ENCODE measurements around the gene MAST2.

DNA sequence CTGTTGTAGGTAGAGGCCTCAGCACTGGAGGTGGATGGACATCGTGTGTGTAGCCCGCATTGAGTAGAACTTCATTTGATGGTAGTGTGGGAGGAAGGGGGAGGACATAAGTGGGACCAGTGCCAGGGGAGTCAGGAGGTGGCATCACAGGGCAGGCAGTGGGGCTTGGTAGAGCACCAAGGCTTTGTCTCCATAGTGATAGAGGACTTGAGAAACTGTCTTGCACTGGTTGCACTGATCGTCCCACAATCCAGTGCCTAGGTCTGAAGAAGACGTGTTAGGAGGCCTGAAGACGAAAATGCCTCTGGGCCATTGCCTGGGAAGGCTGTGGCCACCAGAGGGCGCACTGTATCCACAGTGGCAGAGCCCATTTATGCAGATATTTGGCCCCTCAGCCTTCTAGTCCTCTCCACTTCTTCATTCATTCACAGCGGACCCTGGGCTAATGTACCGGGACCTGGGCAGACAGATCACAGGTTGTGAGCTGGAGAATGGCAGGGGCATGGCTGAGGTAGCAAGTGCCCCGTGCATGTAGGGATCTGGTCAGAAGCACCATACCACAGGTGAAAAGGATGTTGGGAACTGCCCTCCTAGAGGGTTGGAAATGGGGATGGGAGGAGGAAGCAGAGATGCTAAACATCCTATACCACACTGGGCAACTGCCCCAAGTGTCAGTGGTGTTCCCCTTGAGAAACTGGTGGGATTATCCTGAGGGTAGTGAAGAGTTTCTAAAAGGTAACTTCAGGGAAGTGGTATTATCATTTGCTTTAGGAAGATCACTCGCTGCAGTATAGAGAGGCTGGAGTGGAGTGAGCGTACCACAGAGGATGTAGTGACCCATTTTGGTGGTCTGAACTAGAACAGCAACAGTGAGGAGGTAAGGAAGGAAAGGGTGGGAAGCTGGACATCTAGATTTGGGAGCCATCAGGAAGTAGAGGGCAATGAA is 233.8 kb downstream of the MAST2 start:
- TF ChIP-seq, protein P1, sequence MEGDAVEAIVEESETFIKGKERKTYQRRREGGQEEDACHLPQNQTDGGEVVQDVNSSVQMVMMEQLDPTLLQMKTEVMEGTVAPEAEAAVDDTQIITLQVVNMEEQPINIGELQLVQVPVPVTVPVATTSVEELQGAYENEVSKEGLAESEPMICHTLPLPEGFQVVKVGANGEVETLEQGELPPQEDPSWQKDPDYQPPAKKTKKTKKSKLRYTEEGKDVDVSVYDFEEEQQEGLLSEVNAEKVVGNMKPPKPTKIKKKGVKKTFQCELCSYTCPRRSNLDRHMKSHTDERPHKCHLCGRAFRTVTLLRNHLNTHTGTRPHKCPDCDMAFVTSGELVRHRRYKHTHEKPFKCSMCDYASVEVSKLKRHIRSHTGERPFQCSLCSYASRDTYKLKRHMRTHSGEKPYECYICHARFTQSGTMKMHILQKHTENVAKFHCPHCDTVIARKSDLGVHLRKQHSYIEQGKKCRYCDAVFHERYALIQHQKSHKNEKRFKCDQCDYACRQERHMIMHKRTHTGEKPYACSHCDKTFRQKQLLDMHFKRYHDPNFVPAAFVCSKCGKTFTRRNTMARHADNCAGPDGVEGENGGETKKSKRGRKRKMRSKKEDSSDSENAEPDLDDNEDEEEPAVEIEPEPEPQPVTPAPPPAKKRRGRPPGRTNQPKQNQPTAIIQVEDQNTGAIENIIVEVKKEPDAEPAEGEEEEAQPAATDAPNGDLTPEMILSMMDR (IDR thresholded peaks at IDR 0.05): peak; percentile 94 to 99 (median 98)
- TF ChIP-seq POLR2A (IDR thresholded peaks at IDR 0.05): no peak

Measured in prostate gland (tissue), 2 donors.